Thyroid gland (tissue), 4 donors: ENCODE measurements around the gene NOP56. TPM values are rescaled to one million over a fixed set of nuclear protein-coding genes. Genes with fewer than 3 reads are reported as not detected.

ENCODE experiments used
- DNase-seq, 2 donors: peaks; one replicate each; pipeline ENCODE4 v3.0.0-alpha.2; 2019
- H3K27ac ChIP-seq, 3 donors: fragments of 200-600 bp; sonication (generic); 1 replicate in 2 of 3; 2 replicates in 1 of 3; pipeline ENCODE4 v1.5.1; 2016 to 2019; ENCODE audit warnings: mild to moderate bottlenecking in 1 of 3, moderate library complexity in 1 of 3
- H3K27me3 ChIP-seq: fragments of 200-600 bp; sonication (generic); one replicate; pipeline ENCODE4 v1.5.1; 2019
- H3K36me3 ChIP-seq, 2 donors: fragments of 200-600 bp; sonication (generic); one replicate each; pipeline ENCODE4 v1.5.1; 2016 to 2019
- H3K4me1 ChIP-seq, 2 donors: fragments of 200-600 bp; sonication (generic); one replicate each; pipeline ENCODE4 v1.5.1; 2017 to 2019
- H3K4me3 ChIP-seq, 3 donors: fragments of 200-600 bp; sonication (generic); replicated peaks in 1 of 3; 1 replicate in 2 of 3; 2 replicates in 1 of 3; pipeline ENCODE4 v1.5.1; 2016; ENCODE audit warnings: mild to moderate bottlenecking in 1 of 3
- H3K9me3 ChIP-seq: fragments of 200-600 bp; sonication (generic); one replicate; pipeline ENCODE4 v1.5.1; 2017
- CTCF ChIP-seq, 6 experiments: fragments of 200-600 bp in 3 of 6; fragments of 450-650 bp in 3 of 6; sonication (generic) in 3 of 6; IDR thresholded peaks; one replicate each; pipeline ENCODE4 v1.5.1; 2016 to 2019; ENCODE audit warnings: antibody characterized with exemption in 6 of 6, mild to moderate bottlenecking in 2 of 6, inconsistent platforms in 1 of 6, moderate library complexity in 1 of 6
- POLR2A ChIP-seq, 2 donors: fragments of 450-650 bp; IDR thresholded peaks; one replicate each; pipeline ENCODE4 v1.6.1; 2017; ENCODE audit warnings: antibody characterized with exemption in 2 of 2, mild to moderate bottlenecking in 2 of 2, moderate library complexity in 1 of 2
- WGBS, 2 donors: methylation state at CpG; one replicate each; pipeline ENCODE4 v1.1.5; 2017; 5-methylcytosine and 5-hydroxymethylcytosine counted together
- intact Hi-C: fragments of 100-400 bp; cut with DNase I; formaldehyde crosslinking; loops from one replicate; pipeline ENCODE4 v1.15.1; 2023
- microRNA counts, 2 donors: library from miRNA; unstranded; fragments of <30 nt; microRNA quantifications; one replicate each; lab custom pipeline; 2016 to 2017
- microRNA-seq: library from miRNA; unstranded; fragments of <30 nt; microRNA quantifications from one replicate; pipeline ENCODE4, GENCODE V29; 2016
- small RNA-seq: library from RNA; depleted of rRNA; stranded (forward); fragments of <200 nt; gene quantifications from one replicate; pipeline ENCODE3, GENCODE V24; 2016
- total RNA-seq, 4 donors: library from RNA; depleted of rRNA; stranded (reverse); fragments of >200 nt; gene quantifications; one replicate each; pipeline ENCODE4 v1.2.3, GENCODE V29; 2016

NOP56 gene
- total RNA-seq, 4 donors from 2014 or later, result 46.8 to 85.9 (median 64.1) TPM

- H3K36me3 ChIP-seq, result no peaks in the 10 kb centered on the region
- intact Hi-C loops, result loop anchor here (10.0 kb wide), 1 partner anchor 287 kb away; no protein-coding TSS in a partner anchor
- TF ChIP-seq CTCF (IDR thresholded peaks at IDR 0.05) (no peak), POLR2A (IDR thresholded peaks at IDR 0.05) (no peak)
- peaks cover 0 to 5% of the 10 kb centered on the region in 2 donors for H3K4me1 ChIP-seq
- peak overlapping the region in 1 of 3 donors; percentile 10 for H3K27ac ChIP-seq
- H3K9me3 ChIP-seq, result no peaks in the 10 kb centered on the region
- H3K4me3 ChIP-seq, result no peak overlapping the region
- no peaks in the 10 kb centered on the region for H3K27me3 ChIP-seq
- no peak for DNase-seq
- 59 to 60% methylated on average over 9 to 12 of the region's 12 CpGs for WGBS, 2 donors
Observed at GRCh38 chr20:2707353-2708072, 55.1 kb downstream of the NOP56 start.

MicroRNAs within 50 kb of the gene (microRNA counts, 767-probe panel; counts per million panel counts)
- microRNA hsa-miR-1292 (lab: Ali Mortazavi, UCI), result 0 counts per million in 2 donors

Small RNAs within 50 kb of the gene (microRNA-seq; reads per million reads assigned to microRNA genes)
- 9.9 reads per million, percentile 26 among the genes with 10 or more reads in this experiment for gene MIR1292

Small RNAs within 50 kb of the gene (small RNA-seq; reads per million reads assigned to genes)
- gene SNORA51, result not detected
- not detected for gene SNORD110
- gene SNORD56, result not detected
- not detected for gene SNORD57
- gene SNORD86, result not detected

Other genes with a start within 250 kb of the NOP56 start
- 100 to 1,000 TPM; 119 to 176 (median 133) TPM for gene SNRPB, start 181.8 kb upstream of the NOP56 start, total RNA-seq
- gene ZNF343, start 143.7 kb upstream of the NOP56 start, total RNA-seq, result 10 to 100 TPM; 11.0 to 16.3 (median 14.2) TPM
- under 1 TPM in 1 of 4 donors, not detected in 3; 0.11 TPM for gene TMC2, start 116.1 kb upstream of the NOP56 start, total RNA-seq
- 100 to 1,000 TPM; 126 to 161 (median 141) TPM for gene IDH3B, start 11.6 kb downstream of the NOP56 start, total RNA-seq
- gene EBF4, start 40.1 kb downstream of the NOP56 start, total RNA-seq, result 10 to 100 TPM; 24.2 to 55.8 (median 42.4) TPM
- gene CPXM1, start 148.0 kb downstream of the NOP56 start, total RNA-seq, result 10 to 100 TPM in 3 of 4 donors, 1 to 10 TPM in 1; 1.3 to 38.5 (median 16.5) TPM
- gene C20orf141, start 162.4 kb downstream of the NOP56 start, total RNA-seq, result not detected
- gene TMEM239, start 163.7 kb downstream of the NOP56 start, total RNA-seq, result not detected
- 10 to 100 TPM; 38.0 to 95.9 (median 63.4) TPM for gene PCED1A, start 188.0 kb downstream of the NOP56 start, total RNA-seq
- 10 to 100 TPM; 26.7 to 44.9 (median 43.4) TPM for gene VPS16, start 188.1 kb downstream of the NOP56 start, total RNA-seq
- gene PTPRA, start 220.8 kb downstream of the NOP56 start, total RNA-seq, result 100 to 1,000 TPM in 2 of 4 donors, 10 to 100 TPM in 2; 73.4 to 110 (median 93.1) TPM